ENCODE measurements around the gene KATNB1. TPM values are rescaled to one million over a fixed set of nuclear protein-coding genes. Genes with fewer than 3 reads are reported as not detected.

Gene KATNB1
- total RNA-seq, 1 experiment from 2014 or later = 60.4 TPM

DNA sequence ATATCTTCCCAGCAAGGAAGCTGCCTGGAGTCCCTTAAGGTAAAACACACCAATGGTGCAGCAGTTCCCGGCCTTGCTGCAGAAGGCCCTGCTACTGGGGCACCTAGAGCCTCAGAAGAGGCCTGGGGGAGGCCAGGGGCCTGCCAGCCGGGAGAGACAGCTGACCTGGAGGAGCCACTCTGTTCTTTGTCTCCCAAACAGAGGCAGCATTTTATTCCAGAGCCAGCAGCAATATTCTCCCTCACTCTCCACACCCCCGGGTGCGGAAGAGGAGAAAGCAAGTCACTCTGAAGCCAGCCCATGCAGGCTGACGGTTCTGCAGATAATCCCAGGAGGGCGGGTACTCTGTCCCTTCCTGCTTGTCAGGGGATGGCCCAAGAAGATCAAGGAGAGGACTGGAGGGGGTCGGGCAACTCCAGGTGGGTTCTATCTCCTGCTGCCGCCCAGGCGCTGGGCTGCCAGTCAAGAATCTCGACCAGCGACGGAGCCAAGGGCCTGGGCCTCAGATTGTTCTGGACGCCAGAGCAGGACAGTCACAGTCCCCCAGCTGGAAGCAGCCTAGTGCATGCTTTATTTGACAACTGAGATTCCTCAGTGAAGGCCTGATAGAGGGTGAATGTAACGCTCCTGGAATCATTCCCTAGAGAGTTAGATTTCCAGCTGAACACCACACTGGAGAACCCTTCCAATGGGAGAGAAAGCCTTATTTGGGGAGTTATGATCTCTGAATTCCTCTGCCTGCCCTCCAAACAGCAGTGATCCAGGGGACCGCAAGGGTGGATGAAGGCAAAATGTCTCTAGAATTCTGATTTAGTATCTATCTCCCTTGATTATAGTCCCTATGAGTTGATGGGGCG is 67.8 kb downstream of the KATNB1 start (continued):
- TF ChIP-seq, protein P1, sequence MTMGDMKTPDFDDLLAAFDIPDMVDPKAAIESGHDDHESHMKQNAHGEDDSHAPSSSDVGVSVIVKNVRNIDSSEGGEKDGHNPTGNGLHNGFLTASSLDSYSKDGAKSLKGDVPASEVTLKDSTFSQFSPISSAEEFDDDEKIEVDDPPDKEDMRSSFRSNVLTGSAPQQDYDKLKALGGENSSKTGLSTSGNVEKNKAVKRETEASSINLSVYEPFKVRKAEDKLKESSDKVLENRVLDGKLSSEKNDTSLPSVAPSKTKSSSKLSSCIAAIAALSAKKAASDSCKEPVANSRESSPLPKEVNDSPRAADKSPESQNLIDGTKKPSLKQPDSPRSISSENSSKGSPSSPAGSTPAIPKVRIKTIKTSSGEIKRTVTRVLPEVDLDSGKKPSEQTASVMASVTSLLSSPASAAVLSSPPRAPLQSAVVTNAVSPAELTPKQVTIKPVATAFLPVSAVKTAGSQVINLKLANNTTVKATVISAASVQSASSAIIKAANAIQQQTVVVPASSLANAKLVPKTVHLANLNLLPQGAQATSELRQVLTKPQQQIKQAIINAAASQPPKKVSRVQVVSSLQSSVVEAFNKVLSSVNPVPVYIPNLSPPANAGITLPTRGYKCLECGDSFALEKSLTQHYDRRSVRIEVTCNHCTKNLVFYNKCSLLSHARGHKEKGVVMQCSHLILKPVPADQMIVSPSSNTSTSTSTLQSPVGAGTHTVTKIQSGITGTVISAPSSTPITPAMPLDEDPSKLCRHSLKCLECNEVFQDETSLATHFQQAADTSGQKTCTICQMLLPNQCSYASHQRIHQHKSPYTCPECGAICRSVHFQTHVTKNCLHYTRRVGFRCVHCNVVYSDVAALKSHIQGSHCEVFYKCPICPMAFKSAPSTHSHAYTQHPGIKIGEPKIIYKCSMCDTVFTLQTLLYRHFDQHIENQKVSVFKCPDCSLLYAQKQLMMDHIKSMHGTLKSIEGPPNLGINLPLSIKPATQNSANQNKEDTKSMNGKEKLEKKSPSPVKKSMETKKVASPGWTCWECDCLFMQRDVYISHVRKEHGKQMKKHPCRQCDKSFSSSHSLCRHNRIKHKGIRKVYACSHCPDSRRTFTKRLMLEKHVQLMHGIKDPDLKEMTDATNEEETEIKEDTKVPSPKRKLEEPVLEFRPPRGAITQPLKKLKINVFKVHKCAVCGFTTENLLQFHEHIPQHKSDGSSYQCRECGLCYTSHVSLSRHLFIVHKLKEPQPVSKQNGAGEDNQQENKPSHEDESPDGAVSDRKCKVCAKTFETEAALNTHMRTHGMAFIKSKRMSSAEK (CRISPR knock-in tag; IDR thresholded peaks at IDR 0.05; ENCODE audit: borderline replicate concordance) = no peak
- TF ChIP-seq ZNF263 (CRISPR knock-in tag; IDR thresholded peaks at IDR 0.05; ENCODE audit: low read depth) = no peak
- no peak for TF ChIP-seq HMGXB4 (CRISPR knock-in tag; IDR thresholded peaks at IDR 0.05)
- no peak for TF ChIP-seq E2F1 (CRISPR knock-in tag; IDR thresholded peaks at IDR 0.05)
- TF ChIP-seq MYBL2 (CRISPR knock-in tag; IDR thresholded peaks at IDR 0.05) = no peak

DNA sequence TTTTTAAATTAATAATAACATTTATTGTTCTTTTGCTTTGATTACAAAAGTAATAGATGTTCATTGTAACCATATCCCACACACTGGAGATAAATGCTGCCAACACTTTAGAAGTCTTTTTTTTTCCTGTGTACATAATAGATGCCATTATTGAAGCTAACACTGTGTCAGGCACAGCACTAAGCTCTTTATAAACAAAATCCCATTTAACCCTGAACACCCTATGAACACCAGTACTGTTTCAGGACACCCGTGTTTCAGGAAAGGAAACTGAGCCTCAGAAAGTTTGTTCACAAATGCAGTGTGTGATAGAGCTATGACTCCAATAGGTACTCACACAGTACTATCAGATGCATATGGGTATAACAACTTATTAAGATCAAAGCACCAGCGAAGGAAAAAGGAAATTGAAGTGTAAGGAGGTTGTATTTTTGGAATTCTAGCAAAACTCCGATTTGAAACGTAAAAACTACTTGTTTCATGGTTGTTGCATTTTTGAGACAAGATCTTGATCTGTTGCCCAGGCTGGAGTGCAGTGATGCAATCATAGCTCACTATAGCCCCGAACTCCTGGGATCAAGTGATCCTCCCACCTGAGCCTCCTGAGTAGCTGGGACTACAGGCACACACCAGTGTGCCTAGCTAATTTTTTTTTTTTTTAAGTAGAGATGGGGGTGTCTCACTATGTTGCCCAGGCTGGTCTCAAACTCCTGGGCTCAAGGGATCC is 68.7 kb downstream of the KATNB1 start:
- ChIA-PET CTCF (interaction anchor here (1.5 to 10.8 kb wide), 3 partner anchors 9 to 59 kb away, joined by 6 to 120 read pairs (median 15); no protein-coding TSS in a partner anchor), POLR2A (no interaction called here)
- H3K4me1 Mint-ChIP-seq = peaks cover 57% of the 10 kb centered on the region
- ATAC-seq = no peak
- no peaks in the 10 kb centered on the region for H3K9me3 Mint-ChIP-seq
- no peak overlapping the region for H3K4me3 Mint-ChIP-seq
- no peak for DNase-seq (ENCODE audit: low spot score)
- H3K27ac Mint-ChIP-seq = no peak overlapping the region
- TF ChIP-seq, protein P2, sequence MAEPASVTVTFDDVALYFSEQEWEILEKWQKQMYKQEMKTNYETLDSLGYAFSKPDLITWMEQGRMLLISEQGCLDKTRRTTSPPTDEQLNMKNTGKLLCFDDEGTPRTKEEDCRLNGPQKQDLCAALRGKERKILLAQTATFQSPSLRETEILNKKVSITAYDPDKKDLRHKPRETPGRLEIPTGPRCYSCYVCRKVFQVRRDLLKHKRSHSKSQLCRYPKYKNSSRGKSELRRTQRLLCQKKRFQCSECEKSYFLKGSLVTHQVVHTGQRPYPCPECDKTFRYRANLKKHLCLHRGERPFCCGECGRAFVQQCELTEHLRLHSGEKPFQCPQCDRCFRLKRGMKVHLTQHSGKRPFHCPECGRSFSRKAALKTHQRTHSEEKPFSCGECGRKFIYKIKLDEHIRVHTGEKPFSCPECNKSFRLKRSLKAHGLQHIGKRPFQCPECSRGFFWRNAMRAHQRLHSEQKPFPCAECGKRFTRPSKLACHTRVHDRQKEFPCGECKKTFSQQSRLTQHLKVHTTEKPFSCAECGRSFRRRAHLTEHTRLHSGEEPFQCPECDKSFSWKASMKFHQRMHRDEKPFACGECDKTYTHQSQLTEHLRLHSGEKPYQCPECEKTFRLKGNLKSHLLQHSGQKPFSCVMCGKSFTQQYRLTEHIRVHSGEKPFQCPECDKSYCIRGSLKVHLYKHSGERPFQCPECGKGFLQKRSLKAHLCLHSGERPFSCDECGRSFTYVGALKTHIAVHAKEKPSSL (CRISPR knock-in tag; conservative IDR thresholded peaks at IDR 0.05) = no peak
- TF ChIP-seq EMX1 (CRISPR knock-in tag; IDR thresholded peaks at IDR 0.05) = no peak
- no peak for TF ChIP-seq IRF1 (CRISPR knock-in tag; IDR thresholded peaks at IDR 0.05)
- no peak for TF ChIP-seq JUN (CRISPR knock-in tag; IDR thresholded peaks at IDR 0.05)
- TF ChIP-seq CBFB (CRISPR knock-in tag; IDR thresholded peaks at IDR 0.05; ENCODE audit: low read depth) = no peak
- TF ChIP-seq SMAD3 (CRISPR knock-in tag; IDR thresholded peaks at IDR 0.05; ENCODE audit: borderline replicate concordance) = no peak
- no peak for TF ChIP-seq NR3C1 (CRISPR knock-in tag; conservative IDR thresholded peaks at IDR 0.05; ENCODE audit: low read depth)
- no peak for TF ChIP-seq ZNF219 (CRISPR knock-in tag; IDR thresholded peaks at IDR 0.05; ENCODE audit: borderline replicate concordance)
- no peaks in the 10 kb centered on the region for H3K36me3 Mint-ChIP-seq
- H3K27me3 Mint-ChIP-seq (ENCODE audit: low read depth) = peaks cover 21% of the 10 kb centered on the region
